ENCODE data around the gene SH2D3C. TPM values are rescaled to one million over a fixed set of nuclear protein-coding genes. Genes with fewer than 3 reads are reported as not detected.
A peak's percentile ranks its signal among the peaks of the same experiment; 100 is the strongest.

SH2D3C gene
- total RNA-seq, 4 donors from 2014 or later: 4.7 to 8.1 (median 5.2) TPM

DNA sequence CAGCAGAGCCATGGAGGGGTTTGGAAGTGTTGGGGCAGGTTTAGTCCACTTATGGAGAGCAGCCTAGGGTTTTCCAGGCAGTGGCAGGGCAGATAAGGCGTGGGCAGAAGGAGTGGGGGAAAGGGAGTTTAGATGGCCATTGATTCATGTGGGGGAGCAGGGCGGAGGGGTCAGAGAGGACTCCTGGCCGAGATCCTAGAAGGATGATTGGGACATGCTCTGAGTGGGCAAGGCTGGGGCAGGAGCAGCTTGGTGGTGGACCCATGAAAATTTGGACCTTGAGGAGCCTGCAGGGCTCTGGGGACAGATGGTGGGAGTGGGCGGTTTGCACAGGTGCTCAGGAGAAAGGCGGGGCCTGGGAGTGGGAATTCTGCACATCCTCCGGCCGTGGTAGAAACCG is 25.3 kb downstream of the SH2D3C start:
- DNase-seq: no peak
- H3K4me1 ChIP-seq: peaks cover 0 to 7% of the 10 kb centered on the region in 2 donors
- peaks cover 11 to 33% (median 32%) of the 10 kb centered on the region in 3 donors for H3K27me3 ChIP-seq
- ATAC-seq: no peak
- H3K4me3 ChIP-seq: no peak overlapping the region
- H3K9me3 ChIP-seq: no peaks in the 10 kb centered on the region
- intact Hi-C loops (cut with DNase I; ENCODE audit: low total_unique reads): no loop called here
- no peak for TF ChIP-seq POLR2A (IDR thresholded peaks at IDR 0.05)
- TF ChIP-seq, protein P1, sequence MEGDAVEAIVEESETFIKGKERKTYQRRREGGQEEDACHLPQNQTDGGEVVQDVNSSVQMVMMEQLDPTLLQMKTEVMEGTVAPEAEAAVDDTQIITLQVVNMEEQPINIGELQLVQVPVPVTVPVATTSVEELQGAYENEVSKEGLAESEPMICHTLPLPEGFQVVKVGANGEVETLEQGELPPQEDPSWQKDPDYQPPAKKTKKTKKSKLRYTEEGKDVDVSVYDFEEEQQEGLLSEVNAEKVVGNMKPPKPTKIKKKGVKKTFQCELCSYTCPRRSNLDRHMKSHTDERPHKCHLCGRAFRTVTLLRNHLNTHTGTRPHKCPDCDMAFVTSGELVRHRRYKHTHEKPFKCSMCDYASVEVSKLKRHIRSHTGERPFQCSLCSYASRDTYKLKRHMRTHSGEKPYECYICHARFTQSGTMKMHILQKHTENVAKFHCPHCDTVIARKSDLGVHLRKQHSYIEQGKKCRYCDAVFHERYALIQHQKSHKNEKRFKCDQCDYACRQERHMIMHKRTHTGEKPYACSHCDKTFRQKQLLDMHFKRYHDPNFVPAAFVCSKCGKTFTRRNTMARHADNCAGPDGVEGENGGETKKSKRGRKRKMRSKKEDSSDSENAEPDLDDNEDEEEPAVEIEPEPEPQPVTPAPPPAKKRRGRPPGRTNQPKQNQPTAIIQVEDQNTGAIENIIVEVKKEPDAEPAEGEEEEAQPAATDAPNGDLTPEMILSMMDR (IDR thresholded peaks at IDR 0.05 in 4 of 5, conservative IDR thresholded peaks at IDR 0.05 in 1 of 5): no peak
- H3K36me3 ChIP-seq: no peaks in the 10 kb centered on the region
- in situ Hi-C loops (cut with MboI; ENCODE audit: low sequenced_read_pairs in 4 of 4): no loop called here
- H3K27ac ChIP-seq: no peak overlapping the region

DNA sequence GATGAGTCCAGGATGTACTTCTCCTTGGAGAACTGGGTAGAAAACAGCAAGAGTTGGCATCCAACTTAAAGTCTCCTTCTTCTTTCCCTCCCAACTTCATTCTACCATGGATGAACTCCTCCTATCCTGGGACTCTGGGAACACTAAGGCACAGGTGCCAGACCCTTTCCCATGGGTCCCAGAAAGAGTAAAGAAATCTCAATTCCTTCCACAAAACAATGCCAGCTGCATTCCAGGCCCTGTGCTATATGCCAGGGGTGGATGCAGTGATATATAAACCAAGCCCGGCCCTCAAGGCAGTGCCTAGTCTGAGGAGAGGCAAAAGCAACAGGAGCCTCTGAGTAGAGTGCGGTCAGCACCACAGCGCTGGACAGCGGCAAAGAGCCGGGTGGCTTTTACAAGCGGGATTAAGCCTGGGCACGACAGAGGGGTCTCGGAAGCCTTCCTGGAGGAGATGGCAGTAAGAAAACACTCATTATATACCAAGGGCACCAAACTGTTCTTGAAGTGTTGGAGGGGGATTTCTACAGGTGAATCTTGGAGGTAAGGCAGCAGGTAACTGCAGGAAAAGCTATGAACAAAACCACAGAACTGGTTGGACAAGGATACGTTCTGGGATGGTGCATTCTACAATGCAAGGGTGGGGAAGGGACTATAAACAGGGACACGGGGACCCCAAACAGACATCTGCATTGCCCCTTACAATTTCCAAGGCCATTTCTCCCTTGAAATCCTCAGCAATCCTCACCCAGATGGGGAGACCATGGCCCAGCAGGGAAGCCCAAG is 27.0 kb downstream of the SH2D3C start:
- no peak for TF ChIP-seq POLR2A (IDR thresholded peaks at IDR 0.05)
- TF ChIP-seq, protein P1 (IDR thresholded peaks at IDR 0.05 in 4 of 5, conservative IDR thresholded peaks at IDR 0.05 in 1 of 5): no peak
- H3K9me3 ChIP-seq: no peaks in the 10 kb centered on the region
- no peak for DNase-seq
- intact Hi-C loops (cut with DNase I; ENCODE audit: low total_unique reads) (no loop called here), in situ Hi-C loops (cut with MboI; ENCODE audit: low sequenced_read_pairs in 4 of 4) (no loop called here)
- no peak for ATAC-seq
- H3K36me3 ChIP-seq: no peaks in the 10 kb centered on the region
- no peak overlapping the region for H3K4me3 ChIP-seq
- H3K4me1 ChIP-seq: peaks cover 0 to 7% of the 10 kb centered on the region in 2 donors
- H3K27ac ChIP-seq: no peak overlapping the region
- H3K27me3 ChIP-seq: peaks cover 11 to 32% (median 27%) of the 10 kb centered on the region in 3 donors

DNA sequence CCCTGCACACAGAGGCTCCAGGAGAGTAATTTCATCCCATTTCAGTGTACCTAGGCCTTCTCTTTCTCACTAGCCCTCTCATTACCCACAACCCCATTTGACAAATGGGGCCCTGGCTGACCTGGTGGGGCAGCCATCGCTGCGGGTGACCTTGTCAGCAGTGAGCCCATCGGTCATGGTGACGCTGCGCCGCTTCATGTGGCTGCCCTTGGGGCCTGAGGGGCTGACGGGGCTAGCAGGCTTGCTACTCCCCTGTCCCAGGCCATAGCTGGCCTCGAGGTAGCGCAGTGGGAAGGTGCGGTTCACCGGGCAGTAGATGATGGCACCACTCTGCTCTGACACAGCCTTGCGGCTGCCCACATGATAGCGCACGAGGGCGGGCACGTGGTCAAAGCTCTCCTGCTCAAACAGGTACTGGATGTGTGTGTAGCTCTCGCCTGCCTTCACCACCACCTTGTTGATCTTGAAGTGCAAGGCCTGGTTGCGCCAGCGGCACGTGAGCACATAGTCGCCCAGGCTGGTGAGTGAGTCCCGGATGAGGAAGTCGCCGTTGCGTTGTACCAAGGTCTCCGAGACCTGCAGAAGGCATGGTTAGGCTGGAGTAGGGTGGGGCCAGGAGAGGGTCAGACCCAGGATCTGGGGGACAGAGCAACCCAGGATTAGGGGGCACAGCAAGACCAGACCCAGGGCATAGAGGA is 29.2 kb downstream of the SH2D3C start:
- TF ChIP-seq, protein P1 (IDR thresholded peaks at IDR 0.05 in 4 of 5, conservative IDR thresholded peaks at IDR 0.05 in 1 of 5): no peak
- TF ChIP-seq POLR2A (IDR thresholded peaks at IDR 0.05): no peak
- Histone ChIP-seq H3K36me3 (no peaks in the 10 kb centered on the region), H3K9me3 (no peaks in the 10 kb centered on the region), H3K27ac (no peak overlapping the region), H3K4me3 (no peak overlapping the region), H3K4me1 (peaks cover 0 to 2% of the 10 kb centered on the region in 2 donors), H3K27me3 (peaks cover 7 to 15% (median 7%) of the 10 kb centered on the region in 3 donors)
- ATAC-seq (peak in 1 of 2 donors; percentile 14), DNase-seq (no peak)
- in situ Hi-C loops (cut with MboI; ENCODE audit: low sequenced_read_pairs in 4 of 4): no loop called here
- intact Hi-C loops (cut with DNase I; ENCODE audit: low total_unique reads): no loop called here

DNA sequence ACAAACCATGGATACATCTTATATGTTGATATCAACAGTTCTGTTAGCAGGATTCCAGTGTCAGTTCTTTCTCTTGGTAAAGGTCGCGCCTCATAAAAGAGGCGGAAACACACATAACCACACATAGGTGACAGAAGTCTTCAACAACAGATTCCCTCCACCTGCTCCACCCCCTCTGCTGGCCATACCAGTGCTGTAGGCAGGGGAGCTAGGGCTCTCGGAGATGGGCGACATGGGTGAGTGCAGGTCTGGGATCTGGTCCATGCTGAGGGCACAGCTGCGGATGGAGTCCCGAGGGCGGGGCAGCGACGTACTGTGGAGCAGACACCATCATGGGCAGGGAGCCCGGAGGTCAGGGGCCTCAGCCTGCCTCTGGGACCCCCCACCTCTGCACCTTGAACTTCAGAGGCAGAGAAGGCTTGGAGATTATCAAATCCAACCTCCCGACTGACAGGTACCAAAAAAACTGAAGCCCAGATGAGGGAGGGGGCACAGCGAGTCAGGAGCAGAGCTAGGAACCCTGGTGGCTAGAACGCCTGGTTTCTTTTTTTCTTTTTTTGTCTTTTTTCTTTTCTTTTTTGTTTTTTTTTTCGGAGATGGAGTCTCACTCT is 31.4 kb downstream of the SH2D3C start:
- no peak overlapping the region for H3K4me3 ChIP-seq
- no peak for TF ChIP-seq POLR2A (IDR thresholded peaks at IDR 0.05)
- TF ChIP-seq, protein P1 (IDR thresholded peaks at IDR 0.05 in 4 of 5, conservative IDR thresholded peaks at IDR 0.05 in 1 of 5): no peak
- H3K27ac ChIP-seq: no peak overlapping the region
- intact Hi-C loops (cut with DNase I; ENCODE audit: low total_unique reads) (no loop called here), in situ Hi-C loops (cut with MboI; ENCODE audit: low sequenced_read_pairs in 4 of 4) (no loop called here)
- H3K4me1 ChIP-seq: no peaks in the 10 kb centered on the region
- ATAC-seq (no peak), DNase-seq (no peak)
- H3K9me3 ChIP-seq: no peaks in the 10 kb centered on the region
- no peaks in the 10 kb centered on the region for H3K36me3 ChIP-seq
- no peaks in the 10 kb centered on the region for H3K27me3 ChIP-seq

All from gastrocnemius medialis (tissue), 4 donors.